H1 (cell line): Measurements from ENCODE around the gene MAGI2. TPM values are rescaled to one million over a fixed set of nuclear protein-coding genes. Genes with fewer than 3 reads are reported as not detected.

Source experiments
- CTCF ChIA-PET: fragments of 300-600 bp; sonication (Branson Sonifier 250); formaldehyde crosslinking; loops from one replicate; lab custom pipeline; 2021; ENCODE audit not compliant: partially characterized antibody; lab: Charles Lee
- POLR2A ChIA-PET: fragments of 300-600 bp; sonication (Branson Sonifier 250); formaldehyde crosslinking; loops from one replicate; lab custom pipeline; 2021; ENCODE audit warnings: inconsistent platforms; ENCODE audit not compliant: partially characterized antibody; lab: Charles Lee
- DNase-seq, 2 experiments: peaks; one replicate each; pipeline versions ENCODE4 v3.0.0 to v3.0.0-alpha.2; 2010 to 2022; ENCODE audit warnings: low spot score in 2 of 2, low read depth in 1 of 2, mixed read lengths in 1 of 2
- FAIRE-seq: peaks from 2 replicates; lab custom pipeline; 2011; peaks lifted over from hg19 to GRCh38; lab: Jason Lieb, UNC
- H2AFZ ChIP-seq: 2 replicates; pipeline ENCODE4 v1.8.1; 2012; ENCODE audit warnings: low read length, inconsistent platforms
- H2AK5ac ChIP-seq: 2 replicates; pipeline ENCODE4 v1.6.1; 2013; ENCODE audit warnings: low read depth, low read length
- H2BK120ac ChIP-seq: replicated peaks from 2 replicates; pipeline ENCODE3; 2013; ENCODE audit warnings: low read depth, low read length, inconsistent platforms
- H2BK12ac ChIP-seq: 2 replicates; pipeline ENCODE4 v1.6.1; 2013; ENCODE audit warnings: low read depth, low read length
- H2BK15ac ChIP-seq: 2 replicates; pipeline ENCODE4 v1.6.1; 2013; ENCODE audit warnings: low read length
- H2BK20ac ChIP-seq: 2 replicates; pipeline ENCODE4 v1.6.1; 2013; ENCODE audit warnings: low read length
- H2BK5ac ChIP-seq: 2 replicates; pipeline ENCODE4 v1.6.1; 2013; ENCODE audit warnings: low read depth, low read length
- H3K14ac ChIP-seq: 2 replicates; pipeline ENCODE4 v1.6.1; 2013; ENCODE audit warnings: inconsistent platforms; ENCODE audit not compliant: insufficient read length
- H3K18ac ChIP-seq: 2 replicates; pipeline ENCODE4 v1.6.1; 2013; ENCODE audit warnings: low read length; ENCODE audit errors: extremely low read depth
- H3K23ac ChIP-seq: 2 replicates; pipeline ENCODE4 v1.6.1; 2013; ENCODE audit warnings: inconsistent platforms; ENCODE audit not compliant: insufficient read length
- H3K23me2 ChIP-seq: 2 replicates; pipeline ENCODE4 v1.6.1; 2013; ENCODE audit warnings: low read depth, low read length
- H3K27ac ChIP-seq: 2 replicates; pipeline ENCODE4 v1.6.1; 2011; ENCODE audit warnings: low read depth, low read length, inconsistent platforms
- H3K27me3 ChIP-seq, 4 experiments: replicated peaks in 1 of 4; 1 replicate in 1 of 4; 2 replicates in 3 of 4; pipeline versions ENCODE4 v1.6.1 to v1.8.1; 2011 to 2013; ENCODE audit warnings: low read length in 3 of 4, mild to moderate bottlenecking in 3 of 4, inconsistent platforms in 2 of 4, mixed read lengths in 2 of 4, moderate library complexity in 1 of 4; ENCODE audit not compliant: control insufficient read depth in 3 of 4, insufficient read depth in 3 of 4; ENCODE audit errors: extremely low read depth in 1 of 4
- H3K36me3 ChIP-seq, 4 experiments: 2 replicates each; pipeline versions ENCODE4 v1.6.1 to v1.8.1; 2011 to 2013; ENCODE audit warnings: mild to moderate bottlenecking in 4 of 4, low read length in 3 of 4, moderate library complexity in 2 of 4, control low read depth in 1 of 4, inconsistent platforms in 1 of 4; ENCODE audit not compliant: insufficient read depth in 4 of 4, control insufficient read depth in 2 of 4
- H3K4ac ChIP-seq: replicated peaks from 2 replicates; pipeline ENCODE3; 2013; ENCODE audit warnings: low read length, low read depth, mixed read lengths, inconsistent platforms; ENCODE audit not compliant: insufficient read length
- H3K4me1 ChIP-seq, 4 experiments: replicated peaks in 1 of 4; 1 replicate in 1 of 4; 2 replicates in 3 of 4; pipeline versions ENCODE4 v1.6.1 to v1.8.1; 2011 to 2013; ENCODE audit warnings: low read length in 3 of 4, inconsistent platforms in 2 of 4, mixed read lengths in 1 of 4; ENCODE audit not compliant: insufficient read depth in 4 of 4, control insufficient read depth in 3 of 4
- H3K4me2 ChIP-seq, 2 experiments: 2 replicates each; pipeline versions ENCODE4 v1.6.1 to v1.8.1; 2011 to 2013; ENCODE audit warnings: low read depth in 2 of 2, low read length in 2 of 2, control low read depth in 1 of 2, inconsistent platforms in 1 of 2, mild to moderate bottlenecking in 1 of 2; ENCODE audit not compliant: insufficient read depth in 1 of 2
- H3K4me3 ChIP-seq, 4 experiments: fragments of 200-600, 300-600 bp in 1 of 4; sonication (generic), shearing (Covaris generic), sonication (Bioruptor Twin) in 1 of 4; 2 replicates each; pipeline versions ENCODE4 v1.5.1 to v1.8.1; 2011 to 2016; ENCODE audit warnings: low read length in 4 of 4, low read depth in 3 of 4, control low read depth in 2 of 4, inconsistent platforms in 2 of 4, mild to moderate bottlenecking in 2 of 4, mixed read lengths in 1 of 4, moderate library complexity in 1 of 4; ENCODE audit not compliant: insufficient read depth in 2 of 4; ENCODE audit errors: extremely low read depth in 1 of 4
- H3K56ac ChIP-seq: replicated peaks from 2 replicates; pipeline ENCODE3; 2013; ENCODE audit warnings: low read depth, mild to moderate bottlenecking, mixed read lengths, low read length, inconsistent platforms; ENCODE audit not compliant: insufficient read length
- H3K79me1 ChIP-seq: 2 replicates; pipeline ENCODE4 v1.6.1; 2013; ENCODE audit warnings: low read depth, low read length, control low read depth
- H3K79me2 ChIP-seq, 2 experiments: 2 replicates each; pipeline versions ENCODE4 v1.6.1 to v1.8.1; 2012 to 2013; ENCODE audit warnings: low read length in 2 of 2, mild to moderate bottlenecking in 2 of 2, inconsistent platforms in 1 of 2; ENCODE audit not compliant: insufficient read depth in 2 of 2, control insufficient read depth in 1 of 2
- H3K9ac ChIP-seq, 4 experiments: replicated peaks in 1 of 4; 1 replicate in 1 of 4; 2 replicates in 3 of 4; pipeline versions ENCODE4 v1.6.1 to v1.8.1; 2011 to 2013; ENCODE audit warnings: low read depth in 3 of 4, low read length in 3 of 4, control low read depth in 2 of 4, mild to moderate bottlenecking in 2 of 4, moderate library complexity in 2 of 4, inconsistent platforms in 1 of 4; ENCODE audit errors: extremely low read depth in 1 of 4
- H3K9me3 ChIP-seq, 2 experiments: 2 replicates each; pipeline versions ENCODE4 v1.6.1 to v1.8.1; 2012 to 2013; ENCODE audit warnings: mild to moderate bottlenecking in 2 of 2, moderate library complexity in 2 of 2, control low read depth in 1 of 2, inconsistent platforms in 1 of 2, low read depth in 1 of 2, low read length in 1 of 2, mixed read lengths in 1 of 2; ENCODE audit not compliant: insufficient read depth in 2 of 2
- H4K20me1 ChIP-seq, 2 experiments: replicated peaks in 1 of 2; 2 replicates each; pipeline versions ENCODE3 to v1.8.1; 2011 to 2013; ENCODE audit warnings: inconsistent platforms in 2 of 2, low read length in 2 of 2, mild to moderate bottlenecking in 1 of 2; ENCODE audit not compliant: insufficient read depth in 2 of 2, control insufficient read depth in 1 of 2
- H4K5ac ChIP-seq: 2 replicates; pipeline ENCODE4 v1.6.1; 2013; ENCODE audit warnings: low read length, low read depth, mixed read lengths, inconsistent platforms; ENCODE audit not compliant: insufficient read length
- H4K8ac ChIP-seq: 2 replicates; pipeline ENCODE4 v1.8.0; 2013; ENCODE audit warnings: mild to moderate bottlenecking, moderate library complexity, low read length, inconsistent platforms; ENCODE audit not compliant: insufficient read depth; ENCODE audit errors: extremely low read depth
- H4K91ac ChIP-seq: replicated peaks from 2 replicates; pipeline ENCODE3; 2013; ENCODE audit warnings: low read length, mixed read lengths, inconsistent platforms; ENCODE audit not compliant: insufficient read length
- EP300 ChIP-seq, 2 experiments: IDR thresholded peaks; 1 replicate in 1 of 2; 2 replicates in 1 of 2; pipeline ENCODE4 v1.6.1; 2011 to 2012; ENCODE audit warnings: low read depth in 2 of 2, low read length in 2 of 2, mild to moderate bottlenecking in 2 of 2, borderline replicate concordance in 1 of 2, inconsistent platforms in 1 of 2, moderate library complexity in 1 of 2
- JUN ChIP-seq: IDR thresholded peaks from 2 replicates; pipeline ENCODE4 v1.6.1; 2011; ENCODE audit warnings: low read depth, mild to moderate bottlenecking, improper control_type of control experiment, low read length
- MAFK ChIP-seq: IDR thresholded peaks from 2 replicates; pipeline ENCODE4 v1.6.1; 2012; ENCODE audit warnings: low read depth, mild to moderate bottlenecking, improper control_type of control experiment, low read length
- RBBP5 ChIP-seq: IDR thresholded peaks from 2 replicates; pipeline ENCODE4 v1.7.1; 2012; ENCODE audit warnings: low read depth, mild to moderate bottlenecking, inconsistent platforms, low read length, moderate library complexity, borderline replicate concordance
- RNF2 ChIP-seq: fragments of 200-900, 300-1000 bp; sonication (generic); IDR thresholded peaks from 2 replicates; pipeline ENCODE4 v1.7.1; 2016; ENCODE audit warnings: borderline replicate concordance, low read depth, mild to moderate bottlenecking, antibody characterized with exemption, low read length; ENCODE audit not compliant: poor library complexity, severe bottlenecking; ENCODE audit errors: missing control alignments
- SIN3A ChIP-seq, 2 experiments: IDR thresholded peaks in 1 of 2; conservative IDR thresholded peaks in 1 of 2; 2 replicates each; pipeline ENCODE4 v1.6.1; 2011 to 2012; ENCODE audit warnings: low read length in 2 of 2, improper control_type of control experiment in 1 of 2, low read depth in 1 of 2, mild to moderate bottlenecking in 1 of 2
- SIX5 ChIP-seq: IDR thresholded peaks from 2 replicates; pipeline ENCODE4 v1.6.1; 2011; ENCODE audit warnings: mild to moderate bottlenecking, low read depth, low read length
- SP4 ChIP-seq: IDR thresholded peaks from 2 replicates; pipeline ENCODE4 v1.6.1; 2012; ENCODE audit warnings: low read length, inconsistent platforms
- TCF12 ChIP-seq: IDR thresholded peaks from 2 replicates; pipeline ENCODE4 v1.6.1; 2011; ENCODE audit warnings: low read depth, mild to moderate bottlenecking, low read length
- WGBS, 2 experiments: shearing (Covaris generic) in 1 of 2; methylation state at CpG; one replicate each; pipeline versions ENCODE4 v1.1.6 to v1.1.7; 2013 to 2015; ENCODE audit warnings: low lambda C conversion rate in 2 of 2, mixed read lengths in 2 of 2, inconsistent platforms in 1 of 2, low coverage in 1 of 2, missing lambda C conversion rate in 1 of 2; ENCODE audit not compliant: insufficient replicate concordance in 2 of 2, insufficient coverage in 1 of 2, insufficient read length in 1 of 2; ENCODE audit errors: extremely low coverage in 1 of 2, missing lambda C conversion rate in 1 of 2; 5-methylcytosine and 5-hydroxymethylcytosine counted together
- polyA plus RNA-seq, 7 experiments: library from polyadenylated mRNA; depleted of rRNA in 3 of 7; stranded (reverse) in 5 of 7; unstranded in 2 of 7; fragments of >200 nt in 5 of 7; fragments of 200-250 nt in 2 of 7; gene quantifications; 1 replicate in 5 of 7; 2 replicates in 1 of 7; 4 replicates in 1 of 7; pipeline versions ENCODE4 v1.2.1 to v1.2.3, GENCODE V29; 2011 to 2013; ENCODE audit warnings: missing spikeins in 2 of 7, mixed read lengths in 2 of 7
- total RNA-seq: library from RNA; stranded (reverse); fragmentation: NEBNext Ultra II Directional; extraction: Animal tissue kit (Norgen Biotek cat#: 25700); gene quantifications from 2 replicates; pipeline ENCODE4 v1.2.1, GENCODE V29; 2021
- TF ChIP-seq, protein P1 (sequence below): IDR thresholded peaks from 2 replicates; pipeline ENCODE4 v1.6.1; 2011; ENCODE audit warnings: low read length, improper control_type of control experiment

The MAGI2 gene
- total and polyA plus RNA-seq, 2 of the 8 experiments (the other 6 are each of a cell fraction or from before 2014, with no cell fraction given) = 6.0 to 27.3 TPM

DNA sequence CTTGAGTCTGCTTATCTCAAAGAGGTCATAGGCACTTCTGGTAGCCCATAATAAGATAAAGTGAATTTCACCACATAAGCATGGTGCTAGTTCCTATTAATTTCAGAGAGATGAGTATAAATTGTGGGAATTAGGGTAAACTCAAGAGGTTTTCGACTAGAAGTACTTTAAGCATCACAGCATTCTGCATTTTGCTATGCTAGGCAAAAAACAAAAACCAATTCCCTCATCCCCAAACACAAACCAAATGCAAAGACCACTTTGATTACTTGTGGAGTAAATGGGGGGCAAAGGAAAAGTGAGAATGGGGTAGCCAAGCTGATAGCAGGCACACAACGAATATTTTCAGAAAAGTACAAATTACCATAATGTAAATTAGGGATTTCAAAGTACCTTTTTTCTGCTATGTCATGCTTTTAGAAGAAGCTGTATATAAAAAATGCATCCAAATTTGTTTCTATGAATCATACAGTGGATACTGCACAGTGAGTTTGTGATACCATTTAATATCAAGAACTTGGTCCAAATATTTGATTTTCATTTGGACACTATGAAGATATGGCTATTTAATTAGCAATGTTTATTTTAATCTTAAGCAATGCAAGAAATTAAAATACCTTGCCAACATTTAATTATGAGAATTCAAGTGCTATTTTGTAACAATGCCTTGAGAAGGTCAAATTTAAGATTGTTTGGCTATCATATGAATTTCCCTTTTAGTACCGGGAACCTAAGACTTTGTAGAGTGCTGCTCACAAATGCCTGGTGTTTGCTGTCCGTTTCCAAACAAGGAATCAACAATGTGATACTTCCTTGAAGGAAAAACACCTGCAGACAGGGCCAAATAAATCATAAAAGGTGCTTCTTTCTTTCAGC is 1199.4 kb downstream of the MAGI2 start:
- Histone ChIP-seq H3K56ac (no peak overlapping the region), H3K18ac (no peak overlapping the region), H3K4me1 (no peaks in the 10 kb centered on the region), H2BK20ac (no peak overlapping the region), H3K23ac (no peak overlapping the region), H3K9ac (no peak overlapping the region), H2BK120ac (no peak overlapping the region), H3K23me2 (no peaks in the 10 kb centered on the region), H3K9me3 (0 out of 4 replicates have a peak, but pooled peaks cover 0 to under 1% of the 10 kb centered on the region in 2 experiments), H3K36me3 (peaks cover 0 to 5% (median 2%) of the 10 kb centered on the region in 4 experiments; a peak in 3 of 8 replicates), H2BK12ac (no peak overlapping the region), H4K20me1 (no peaks in the 10 kb centered on the region), H3K4ac (no peak overlapping the region), H4K8ac (no peak overlapping the region), H3K27me3 (no peaks in the 10 kb centered on the region), H2BK15ac (no peak overlapping the region), H3K4me2 (no peak overlapping the region), H2AFZ (no peak overlapping the region), H3K79me2 (no peaks in the 10 kb centered on the region), H4K91ac (no peak overlapping the region), H3K79me1 (no peaks in the 10 kb centered on the region), H2BK5ac (no peak overlapping the region), H2AK5ac (no peak overlapping the region), H4K5ac (no peak overlapping the region), H3K4me3 (no peak overlapping the region), H3K14ac (no peak overlapping the region), H3K27ac (no peak overlapping the region)
- DNase-seq (no peak), FAIRE-seq (no peak)
- CTCF ChIA-PET = no interaction called here
- WGBS, 2 experiments = 85% methylated on average over 4 of the region's 4 CpGs; no CpG with 5 or more reads in 1 of the 2 experiments
- POLR2A ChIA-PET = interaction anchor here (0.6 kb wide), 1 partner anchor 31 kb away, joined by 3 read pairs; no protein-coding TSS in a partner anchor
- TF ChIP-seq SIN3A (conservative IDR thresholded peaks at IDR 0.05 in 1 of 2, IDR thresholded peaks at IDR 0.05 in 1 of 2; ENCODE audit: low read depth in 1 of 2, low read length in 2 of 2) (no peak), TCF12 (no peak), RNF2 (no peak), EP300 (IDR thresholded peaks at IDR 0.05; ENCODE audit: borderline replicate concordance in 1 of 2, low read depth in 2 of 2, low read length in 2 of 2) (no peak), RBBP5 (no peak), SIX5 (no peak), JUN (no peak), MAFK (no peak), SP4 (no peak)
- TF ChIP-seq, protein P1, sequence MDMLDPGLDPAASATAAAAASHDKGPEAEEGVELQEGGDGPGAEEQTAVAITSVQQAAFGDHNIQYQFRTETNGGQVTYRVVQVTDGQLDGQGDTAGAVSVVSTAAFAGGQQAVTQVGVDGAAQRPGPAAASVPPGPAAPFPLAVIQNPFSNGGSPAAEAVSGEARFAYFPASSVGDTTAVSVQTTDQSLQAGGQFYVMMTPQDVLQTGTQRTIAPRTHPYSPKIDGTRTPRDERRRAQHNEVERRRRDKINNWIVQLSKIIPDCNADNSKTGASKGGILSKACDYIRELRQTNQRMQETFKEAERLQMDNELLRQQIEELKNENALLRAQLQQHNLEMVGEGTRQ = no peak
